NCI-H1092 (cell line): Measurements from ENCODE around the gene SCO1.

Source experiments
- DNase-seq: peaks from one replicate; lab custom pipeline; 2025; lab: John Stamatoyannopoulos, UW

The SCO1 gene

GRCh38 chr17:10652984-10653659, 44.2 kb downstream of the SCO1 start:
- no peak for DNase-seq

DNA sequence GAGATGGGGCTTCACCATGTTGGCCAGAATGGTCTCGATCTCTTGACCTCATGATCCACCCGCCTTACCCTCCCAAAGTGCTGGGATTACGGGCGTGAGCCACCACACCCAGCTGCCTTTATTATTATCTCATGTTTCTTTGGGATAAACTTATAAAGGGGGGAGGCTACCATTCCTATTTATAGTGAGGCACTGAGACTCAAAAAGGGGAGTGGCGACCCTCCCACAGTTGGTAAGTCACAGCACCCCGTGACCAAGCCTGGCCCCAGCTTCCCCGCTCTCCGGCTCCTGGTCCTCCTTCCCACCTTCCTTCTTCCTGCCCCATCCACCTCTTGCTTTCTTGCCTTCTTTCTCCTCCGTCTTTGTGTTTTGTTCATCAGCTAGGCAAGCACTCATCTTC, 45.4 kb downstream of the SCO1 start:
- no peak for DNase-seq

DNA sequence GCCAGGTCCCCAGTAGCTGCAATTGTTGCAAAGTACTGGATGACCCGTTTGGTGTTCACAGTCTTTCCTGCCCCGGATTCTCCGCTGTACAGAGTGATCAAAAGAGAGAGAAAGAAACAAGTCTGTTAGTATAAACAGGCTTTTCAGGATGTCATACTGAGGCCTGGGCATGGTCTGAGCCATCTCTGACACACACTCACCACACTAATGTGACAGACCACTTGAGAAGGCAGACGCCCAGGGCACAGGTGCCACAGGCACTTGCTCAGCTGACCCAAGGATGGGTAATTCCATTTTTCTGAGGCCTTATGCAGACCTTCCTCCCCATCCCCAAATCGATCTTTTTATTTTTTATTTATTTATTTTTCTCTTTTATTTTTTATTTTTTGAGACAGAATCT, 47.7 kb downstream of the SCO1 start:
- no peak for DNase-seq

DNA sequence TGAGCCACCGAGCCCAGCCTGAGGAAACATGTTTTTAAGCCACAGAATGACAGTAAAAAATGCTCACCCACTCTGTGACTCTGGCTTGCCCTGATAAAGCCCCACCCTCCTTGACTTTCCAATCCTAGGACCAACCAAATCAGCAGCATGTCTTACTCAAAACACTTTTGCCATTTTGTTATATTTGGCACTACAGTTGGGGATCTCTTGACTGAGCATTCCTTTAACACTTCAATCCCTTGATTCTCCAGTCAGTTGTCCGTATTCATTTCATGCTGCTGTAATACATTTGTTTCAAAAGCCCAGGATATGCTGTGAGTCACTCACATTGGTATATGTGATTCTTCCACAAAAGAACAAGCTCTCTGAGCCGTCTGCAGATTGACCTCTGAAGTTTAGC, 48.4 kb downstream of the SCO1 start:
- no peak for DNase-seq

- no peak for DNase-seq
These were observed 49.0 kb downstream of the SCO1 start for GRCh38 chr17:10648381-10648780.

DNA sequence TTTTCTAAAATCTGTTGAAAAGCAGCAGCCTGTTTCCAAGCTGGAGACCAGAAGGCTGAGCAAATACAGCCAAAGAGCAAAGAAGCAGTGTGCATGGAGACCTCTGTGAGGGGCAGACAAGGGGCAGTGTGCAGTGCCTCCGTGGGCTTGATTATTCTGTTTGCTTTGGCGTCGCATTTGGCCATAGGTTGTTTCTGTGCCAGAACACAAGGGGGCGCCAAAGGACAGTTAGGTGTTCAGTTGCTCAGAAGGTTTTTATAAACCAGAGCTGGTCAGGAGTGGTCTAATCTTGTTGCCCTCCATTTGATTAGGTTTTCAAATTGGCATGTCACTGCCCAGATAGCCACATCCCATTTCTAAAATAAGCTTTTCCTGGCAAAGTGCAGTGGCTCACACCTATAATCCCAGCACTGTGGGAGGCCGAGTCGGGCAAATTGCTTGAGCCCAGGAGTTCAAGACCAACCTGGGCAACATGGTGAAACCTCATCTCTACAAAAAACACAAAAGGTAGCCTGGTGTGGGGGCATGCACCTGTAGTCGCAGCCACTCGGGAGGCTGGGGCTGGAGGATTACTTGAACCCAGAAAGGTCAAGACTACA, 50.8 kb downstream of the SCO1 start:
- DNase-seq = peak; percentile 40

DNA sequence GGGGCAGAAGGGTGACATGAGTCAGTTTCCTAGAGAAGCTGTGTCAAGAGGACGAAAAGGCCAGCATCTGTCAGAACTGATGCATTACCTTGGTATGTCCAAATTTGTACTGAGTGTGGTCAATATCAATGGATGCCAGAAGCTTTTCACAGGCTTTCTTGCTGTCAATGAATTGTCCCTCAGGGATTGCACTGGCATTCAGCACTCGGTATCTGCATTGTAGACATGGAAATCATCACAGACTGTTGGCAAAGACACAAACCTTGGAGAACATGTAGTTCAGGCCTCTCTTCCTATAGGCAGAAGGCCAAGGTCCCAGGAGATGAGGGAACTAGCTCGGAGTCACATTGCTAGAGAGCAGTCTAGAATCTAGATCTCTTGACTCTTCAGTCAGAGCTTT, 56.9 kb downstream of the SCO1 start:
- no peak for DNase-seq

DNA sequence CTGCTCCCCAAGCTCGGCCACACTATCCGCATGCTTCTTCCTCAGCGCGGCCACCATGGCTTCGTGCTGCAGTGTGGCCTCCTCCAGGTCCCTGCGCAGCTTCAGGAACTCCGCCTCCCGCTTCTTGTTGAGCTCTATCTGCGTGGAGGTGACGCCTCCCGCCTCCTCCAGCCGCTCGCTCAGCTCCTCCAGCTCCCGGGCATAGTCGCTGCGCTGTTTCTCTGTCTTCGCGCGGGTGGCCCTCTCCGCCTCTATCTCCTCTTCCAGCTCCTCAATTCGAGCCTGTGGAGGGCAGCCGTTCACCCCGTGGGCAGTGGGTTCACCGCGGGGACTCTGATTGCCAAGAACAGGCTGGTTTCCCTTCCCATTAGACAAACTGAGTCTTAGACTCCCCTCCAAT, 59.2 kb downstream of the SCO1 start:
- DNase-seq = no peak

DNA sequence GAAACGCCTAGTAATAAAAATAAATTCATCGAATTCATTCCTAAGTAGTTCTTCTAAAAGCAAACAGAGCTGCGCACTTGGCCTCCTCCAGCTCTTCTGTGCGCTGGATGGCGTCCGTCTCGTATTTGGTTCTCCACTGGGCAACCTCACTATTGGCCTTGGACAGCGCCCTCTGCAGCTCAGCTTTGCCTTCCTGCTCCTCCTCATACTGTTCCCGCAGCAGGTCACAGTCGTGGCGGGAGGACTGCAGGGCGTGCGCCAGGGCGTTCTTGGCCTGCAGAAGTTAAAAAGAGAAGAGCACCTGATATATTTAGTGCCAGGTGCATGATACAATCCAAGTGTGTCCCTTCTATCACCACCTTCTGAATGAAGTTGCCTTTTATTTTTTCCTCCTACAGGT, 62.0 kb downstream of the SCO1 start:
- DNase-seq = no peak

- no peak for DNase-seq
These were observed 63.5 kb downstream of the SCO1 start for GRCh38 chr17:10633738-10634379.

- DNase-seq = no peak
These were observed 65.6 kb downstream of the SCO1 start for GRCh38 chr17:10631701-10632100.

DNA sequence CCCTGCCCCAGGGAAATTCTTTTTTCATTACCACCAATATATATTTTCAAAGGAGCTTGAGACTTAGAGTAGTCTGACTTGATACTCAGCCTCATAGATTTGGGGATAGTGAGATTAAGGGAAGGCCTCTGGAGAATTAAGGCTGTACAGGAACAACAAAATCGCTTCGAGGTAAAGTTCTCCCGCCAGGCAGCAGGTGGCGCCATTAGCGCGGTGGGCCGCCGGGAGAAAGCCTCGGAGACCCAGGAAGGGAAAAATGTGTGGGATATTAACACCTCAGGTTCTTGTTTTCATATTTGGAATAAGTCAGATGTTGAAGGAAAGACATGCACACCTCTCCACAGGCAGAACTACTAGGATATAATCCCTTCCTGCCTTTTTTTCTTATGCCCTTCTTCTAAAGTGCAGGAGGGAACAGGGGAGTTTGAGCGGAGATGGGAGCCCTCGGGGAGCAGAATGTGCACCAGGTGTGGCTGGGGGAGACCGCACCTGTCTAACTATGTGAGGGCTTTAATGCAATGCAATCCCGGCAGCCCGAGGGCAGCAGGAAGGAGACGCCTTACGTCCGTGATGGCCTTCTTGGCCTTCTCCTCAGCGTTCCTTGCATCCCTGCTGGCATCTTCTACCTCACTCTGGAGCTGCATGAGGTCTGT, 66.2 kb downstream of the SCO1 start:
- DNase-seq = no peak

GRCh38 chr17:10629706-10630105, 67.6 kb downstream of the SCO1 start:
- no peak for DNase-seq

- no peak for DNase-seq
These were observed 68.6 kb downstream of the SCO1 start for GRCh38 chr17:10628756-10629155.

DNA sequence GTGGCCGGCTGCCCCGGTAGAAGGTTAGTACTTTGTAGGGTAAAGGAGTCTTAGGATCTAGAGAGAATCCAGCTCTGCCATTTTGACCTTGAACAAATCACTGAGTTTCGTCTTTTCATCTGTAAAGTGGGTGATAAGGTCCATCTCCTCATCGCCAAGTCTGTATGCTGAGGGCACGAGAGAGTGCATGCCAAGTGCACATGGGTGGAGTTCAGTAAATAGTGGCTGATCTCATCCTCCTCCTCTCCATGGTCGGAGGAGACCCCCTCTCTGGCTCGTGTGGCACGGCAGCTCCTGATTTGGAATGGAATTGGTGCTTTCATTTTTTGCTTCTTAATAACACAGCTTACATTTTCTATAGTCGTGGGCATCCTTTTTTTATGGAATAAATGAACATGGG, 70.9 kb downstream of the SCO1 start:
- DNase-seq = no peak

GRCh38 chr17:10624969-10625368, 72.4 kb downstream of the SCO1 start:
- no peak for DNase-seq

DNA sequence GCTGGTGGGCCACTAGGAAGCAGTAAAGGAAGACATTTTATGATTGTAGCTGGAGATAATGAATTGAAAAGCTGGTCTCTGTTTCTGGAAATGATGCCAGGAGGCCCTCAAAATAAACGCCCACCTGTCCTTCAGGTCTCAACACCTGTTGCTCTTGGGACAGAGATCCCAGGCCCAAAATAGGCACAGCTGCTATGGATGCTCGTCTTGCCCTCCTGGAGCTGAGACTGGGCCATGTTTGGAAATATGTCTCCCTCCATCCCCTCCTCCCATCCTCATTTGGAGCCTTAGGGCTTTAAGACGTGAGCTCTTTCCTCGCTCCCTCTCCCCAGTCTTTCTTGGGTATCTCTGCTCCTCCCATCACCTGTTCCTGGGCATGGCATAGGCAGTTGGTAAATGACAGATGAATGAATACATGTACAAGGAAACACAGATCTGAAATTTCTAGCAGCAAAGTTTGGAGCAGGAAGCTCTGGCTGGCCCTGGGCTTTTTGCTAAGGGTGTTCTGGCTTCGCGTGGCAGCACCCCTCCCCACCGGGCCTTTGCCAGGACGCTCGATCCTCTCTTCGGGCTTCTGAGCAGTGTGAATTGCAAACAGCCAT, 73.5 kb downstream of the SCO1 start:
- DNase-seq = no peak

- no peak for DNase-seq
These were observed 74.5 kb downstream of the SCO1 start for GRCh38 chr17:10622617-10623485.
